Gastroesophageal sphincter (tissue), 4 donors: Measurements from ENCODE around the gene CACNA2D3. TPM values are rescaled to one million over a fixed set of nuclear protein-coding genes. Genes with fewer than 3 reads are reported as not detected.

ENCODE experiments used
- ATAC-seq: fragments of 150-250 bp; one replicate; pipeline ENCODE4 v1.9.1; 2016; ENCODE audit warnings: mild to moderate bottlenecking, moderate library complexity
- H3K27ac ChIP-seq, 4 donors: fragments of 200-600 bp; sonication (generic) in 3 of 4; 1 replicate in 3 of 4; 2 replicates in 1 of 4; pipeline ENCODE4 v1.5.1; 2016 to 2019
- H3K27me3 ChIP-seq: fragments of 200-600 bp; sonication (generic); one replicate; pipeline ENCODE4 v1.5.1; 2019
- H3K36me3 ChIP-seq, 2 donors: fragments of 200-600 bp; sonication (generic); one replicate each; pipeline ENCODE4 v1.5.1; 2019; ENCODE audit warnings: control low read depth in 1 of 2
- H3K4me1 ChIP-seq, 3 donors: fragments of 200-600 bp; sonication (generic); 1 replicate in 2 of 3; 2 replicates in 1 of 3; pipeline ENCODE4 v1.5.1; 2016 to 2019; ENCODE audit warnings: control low read depth in 2 of 3
- H3K4me3 ChIP-seq, 2 donors: fragments of 200-600 bp; sonication (generic); one replicate each; pipeline ENCODE4 v1.5.1; 2019; ENCODE audit warnings: mild to moderate bottlenecking in 1 of 2, moderate library complexity in 1 of 2
- H3K9me3 ChIP-seq, 3 donors: fragments of 200-600 bp; sonication (generic); one replicate each; pipeline ENCODE4 v1.5.1; 2017 to 2019; ENCODE audit warnings: control low read depth in 2 of 3
- CTCF ChIP-seq, 4 experiments: fragments of 200-600 bp in 2 of 4; fragments of 450-650 bp in 2 of 4; sonication (generic) in 1 of 4; IDR thresholded peaks; one replicate each; pipeline ENCODE4 v1.5.1; 2017 to 2019; ENCODE audit warnings: antibody characterized with exemption in 4 of 4, mild to moderate bottlenecking in 2 of 4, moderate library complexity in 2 of 4
- EP300 ChIP-seq: sonication (generic); formaldehyde crosslinking; IDR thresholded peaks from one replicate; pipeline ENCODE4 v1.6.1; 2017; ENCODE audit warnings: antibody characterized with exemption, mild to moderate bottlenecking
- POLR2A ChIP-seq, 2 donors: fragments of 450-650 bp; IDR thresholded peaks; one replicate each; pipeline ENCODE4 v1.6.1; 2017; ENCODE audit warnings: antibody characterized with exemption in 2 of 2, mild to moderate bottlenecking in 2 of 2, moderate library complexity in 1 of 2
- POLR2AphosphoS5 ChIP-seq: sonication (generic); formaldehyde crosslinking; IDR thresholded peaks from one replicate; pipeline ENCODE4 v1.6.1; 2017; ENCODE audit warnings: antibody characterized with exemption
- WGBS, 2 donors: methylation state at CpG; one replicate each; pipeline ENCODE4 v1.1.5; 2018; ENCODE audit warnings: low coverage in 1 of 2; 5-methylcytosine and 5-hydroxymethylcytosine counted together
- total RNA-seq, 4 donors: library from RNA; depleted of rRNA; stranded (reverse); fragments of >200 nt; gene quantifications; one replicate each; pipeline ENCODE4 v1.1.0, GENCODE V29; 2016

Gene CACNA2D3
- total RNA-seq, 4 donors from 2014 or later, result 0.94 to 6.5 (median 3.5) TPM

DNA sequence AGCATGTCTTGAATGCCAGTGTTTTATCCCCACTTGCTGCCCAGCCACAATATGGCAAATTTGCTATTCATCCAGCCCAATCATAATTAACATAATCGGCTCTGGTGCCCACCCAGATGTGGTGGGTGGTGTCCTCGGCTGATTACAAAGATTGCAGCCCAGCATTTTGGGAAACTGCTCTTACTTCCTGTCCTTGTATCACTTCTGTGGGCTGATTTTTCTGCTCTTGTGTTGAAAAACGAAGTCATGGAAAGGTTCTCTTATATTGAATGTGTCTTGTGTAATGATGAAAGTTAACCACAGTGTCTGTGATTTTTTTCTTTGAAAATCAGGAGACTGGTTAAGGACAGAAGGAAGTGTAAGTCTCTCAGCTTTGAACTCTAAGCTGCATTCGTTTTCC is 141.7 kb downstream of the CACNA2D3 start:
- WGBS, 2 donors, result 54 to 58% methylated on average over 4 of the region's 4 CpGs
- Histone ChIP-seq H3K4me3 (no peak overlapping the region), H3K36me3 (no peaks in the 10 kb centered on the region), H3K27ac (no peak overlapping the region), H3K4me1 (no peaks in the 10 kb centered on the region), H3K27me3 (no peaks in the 10 kb centered on the region), H3K9me3 (no peaks in the 10 kb centered on the region)
- no peak for TF ChIP-seq CTCF (IDR thresholded peaks at IDR 0.05)
- no peak for TF ChIP-seq POLR2A (IDR thresholded peaks at IDR 0.05)
- no peak for TF ChIP-seq POLR2AphosphoS5
- TF ChIP-seq EP300, result no peak
- ATAC-seq, result no peak

DNA sequence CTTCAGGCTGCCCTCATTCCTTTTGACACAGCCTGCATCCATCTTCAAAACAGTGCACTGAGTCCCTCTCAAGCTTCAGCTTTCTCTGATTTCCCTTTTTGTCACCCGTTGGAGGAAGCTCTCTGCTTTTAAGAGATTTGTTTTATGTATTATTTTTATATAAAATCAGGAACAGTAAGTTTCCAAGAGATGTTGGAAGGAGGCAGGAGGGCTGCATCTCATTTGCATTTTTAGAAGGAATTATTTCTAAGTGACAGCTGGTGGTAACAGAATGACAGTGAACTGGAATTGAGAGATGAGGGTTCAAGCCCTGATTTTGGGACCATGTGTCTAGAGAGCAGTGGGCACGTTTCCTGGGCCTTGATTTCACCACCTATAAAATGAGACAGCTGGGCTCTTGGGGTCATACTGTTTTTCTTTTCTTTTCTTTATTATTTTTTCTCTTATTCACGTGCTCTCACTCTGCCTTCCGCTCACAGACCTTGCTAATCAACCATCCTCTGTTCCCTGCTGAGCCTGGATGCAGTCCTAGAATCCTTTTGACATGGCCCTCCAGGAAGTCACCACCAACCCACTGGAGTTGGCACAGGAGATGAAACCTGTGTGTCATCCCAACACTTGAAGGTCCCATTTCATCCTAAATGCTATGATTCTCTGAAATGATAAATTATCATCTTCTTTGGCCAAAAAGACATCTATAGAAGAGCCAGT is 148.6 kb downstream of the CACNA2D3 start:
- H3K4me3 ChIP-seq, result no peak overlapping the region
- ATAC-seq, result no peak
- H3K36me3 ChIP-seq, result no peaks in the 10 kb centered on the region
- no peaks in the 10 kb centered on the region for H3K9me3 ChIP-seq
- TF ChIP-seq EP300 (no peak), CTCF (IDR thresholded peaks at IDR 0.05) (no peak), POLR2A (IDR thresholded peaks at IDR 0.05) (no peak), POLR2AphosphoS5 (no peak)
- H3K4me1 ChIP-seq, result no peaks in the 10 kb centered on the region
- 51 to 56% methylated on average over 2 to 4 of the region's 4 CpGs for WGBS, 2 donors
- H3K27ac ChIP-seq, result no peak overlapping the region
- no peaks in the 10 kb centered on the region for H3K27me3 ChIP-seq

DNA sequence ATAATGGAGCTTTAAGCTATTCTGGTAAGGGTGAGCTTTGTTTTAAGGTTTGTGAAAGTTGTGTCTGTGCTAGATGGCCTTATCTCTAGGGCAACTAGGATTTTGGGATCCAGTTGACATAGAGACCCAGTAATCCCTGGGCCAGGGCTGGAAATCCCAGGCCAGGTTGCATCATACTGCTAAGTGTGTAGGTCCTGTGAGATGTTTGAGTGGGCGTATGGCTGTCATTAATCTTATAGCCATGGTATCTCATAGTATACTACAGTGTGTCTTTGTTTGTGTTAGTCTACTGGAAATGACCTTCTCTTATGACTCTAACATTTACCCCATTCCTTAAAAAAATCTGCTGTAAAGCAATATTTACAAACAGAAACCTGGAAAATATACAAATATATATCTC is 151.4 kb downstream of the CACNA2D3 start:
- Histone ChIP-seq H3K36me3 (no peaks in the 10 kb centered on the region), H3K27me3 (no peaks in the 10 kb centered on the region), H3K4me3 (no peak overlapping the region), H3K4me1 (no peaks in the 10 kb centered on the region), H3K27ac (no peak overlapping the region), H3K9me3 (no peaks in the 10 kb centered on the region)
- 64 to 75% methylated on average over 1 of the region's 1 CpG for WGBS, 2 donors
- no peak for ATAC-seq
- TF ChIP-seq POLR2AphosphoS5 (no peak), POLR2A (IDR thresholded peaks at IDR 0.05) (no peak), CTCF (IDR thresholded peaks at IDR 0.05) (no peak), EP300 (no peak)

DNA sequence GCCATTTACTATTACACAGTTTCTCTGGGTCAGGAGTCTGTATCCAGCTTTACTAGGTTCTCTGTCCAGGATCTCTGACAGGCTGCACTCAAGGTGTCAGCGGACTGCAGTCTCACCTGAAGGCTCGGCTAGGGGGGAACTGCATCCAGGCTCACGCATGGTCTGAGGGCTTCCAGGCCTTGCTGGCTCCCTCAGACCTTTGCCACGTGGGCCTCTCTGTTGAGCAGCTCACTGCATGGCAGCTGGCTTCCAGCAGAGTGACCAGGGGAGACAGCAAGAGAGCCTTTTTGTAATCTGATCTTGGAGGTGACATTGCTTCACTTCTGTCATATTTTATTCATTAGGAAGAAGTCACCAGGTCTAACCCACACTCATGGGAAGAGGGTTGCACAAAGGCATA is 152.3 kb downstream of the CACNA2D3 start:
- ATAC-seq, result no peak
- H3K27ac ChIP-seq, result no peak overlapping the region
- H3K9me3 ChIP-seq, result no peaks in the 10 kb centered on the region
- H3K36me3 ChIP-seq, result no peaks in the 10 kb centered on the region
- H3K4me1 ChIP-seq, result no peaks in the 10 kb centered on the region
- H3K27me3 ChIP-seq, result no peaks in the 10 kb centered on the region
- TF ChIP-seq POLR2A (IDR thresholded peaks at IDR 0.05), result no peak
- no peak for TF ChIP-seq EP300
- TF ChIP-seq CTCF (IDR thresholded peaks at IDR 0.05), result no peak
- H3K4me3 ChIP-seq, result no peak overlapping the region
- WGBS, 2 donors, result 76% methylated on average over 3 of the region's 4 CpGs; no CpG with 5 or more reads in 1 of the 2 donors

DNA sequence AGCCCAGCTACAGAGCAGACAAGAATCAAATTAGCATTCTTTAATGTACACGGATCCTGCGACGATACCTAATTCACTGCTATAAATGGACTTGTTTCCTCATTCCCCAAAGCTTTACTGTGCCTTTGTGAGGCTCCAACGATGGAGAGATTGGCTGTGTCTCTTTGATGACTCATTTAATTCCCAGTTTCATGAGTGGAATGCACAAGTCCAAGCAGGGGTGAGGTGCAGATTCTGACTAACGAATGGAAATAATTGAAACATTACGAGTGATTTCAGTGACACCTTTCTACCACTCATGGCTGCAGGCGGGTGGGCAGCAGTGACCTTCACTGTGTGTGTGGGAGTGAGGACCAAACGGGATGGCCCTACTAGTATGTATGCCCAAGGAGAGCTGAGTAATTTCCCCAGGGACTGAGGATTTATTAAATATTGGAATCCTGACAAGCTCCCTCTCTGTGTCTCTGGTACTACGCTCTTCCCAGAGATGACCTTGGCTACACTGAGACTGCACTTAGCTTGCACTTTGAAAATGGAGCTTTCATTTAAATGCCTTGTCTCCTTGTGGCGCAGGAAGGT is 156.7 kb downstream of the CACNA2D3 start:
- no peak overlapping the region for H3K27ac ChIP-seq
- WGBS, 2 donors, result 86 to 89% methylated on average over 4 to 10 of the region's 10 CpGs
- H3K27me3 ChIP-seq, result no peaks in the 10 kb centered on the region
- no peaks in the 10 kb centered on the region for H3K9me3 ChIP-seq
- TF ChIP-seq POLR2AphosphoS5 (no peak), POLR2A (IDR thresholded peaks at IDR 0.05) (no peak), CTCF (IDR thresholded peaks at IDR 0.05) (no peak), EP300 (no peak)
- no peak overlapping the region for H3K4me3 ChIP-seq
- no peak for ATAC-seq
- H3K4me1 ChIP-seq, result no peaks in the 10 kb centered on the region
- H3K36me3 ChIP-seq, result no peaks in the 10 kb centered on the region
